GM10266 (cell line): ENCODE data around the gene ESYT2.
A peak's percentile ranks its signal among the peaks of the same experiment; 100 is the strongest.

Source experiments
- DNase-seq: peaks from one replicate; pipeline ENCODE4 v3.0.0; 2012; ENCODE audit errors: extremely low spot score
- TF ChIP-seq, protein P1 (sequence below): IDR thresholded peaks from 2 replicates; pipeline ENCODE4 v1.5.1; 2012; ENCODE audit warnings: mild to moderate bottlenecking, low read depth; ENCODE audit not compliant: control insufficient read depth, insufficient read depth; ENCODE audit errors: missing control alignments

Gene ESYT2

DNA sequence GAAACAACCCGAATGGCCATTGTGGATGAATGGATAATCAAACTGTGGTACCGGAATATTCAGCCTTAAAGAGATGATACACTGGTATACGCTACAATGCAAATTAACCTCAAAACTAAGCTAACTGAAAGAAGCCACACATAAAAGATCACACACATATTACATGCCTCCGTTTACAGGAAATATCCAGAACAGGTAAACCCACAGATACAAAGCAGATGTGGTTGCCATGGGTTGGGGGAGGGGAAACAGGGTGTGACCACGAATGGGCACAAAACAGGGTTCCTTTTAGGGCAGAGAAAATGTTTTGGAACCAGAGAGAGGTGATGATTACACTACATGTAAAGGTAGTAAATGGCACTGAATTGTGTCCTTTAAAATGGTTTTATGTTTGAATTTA lies 16.6 kb downstream of the ESYT2 start:
- no peak for DNase-seq
- TF ChIP-seq, protein P1, sequence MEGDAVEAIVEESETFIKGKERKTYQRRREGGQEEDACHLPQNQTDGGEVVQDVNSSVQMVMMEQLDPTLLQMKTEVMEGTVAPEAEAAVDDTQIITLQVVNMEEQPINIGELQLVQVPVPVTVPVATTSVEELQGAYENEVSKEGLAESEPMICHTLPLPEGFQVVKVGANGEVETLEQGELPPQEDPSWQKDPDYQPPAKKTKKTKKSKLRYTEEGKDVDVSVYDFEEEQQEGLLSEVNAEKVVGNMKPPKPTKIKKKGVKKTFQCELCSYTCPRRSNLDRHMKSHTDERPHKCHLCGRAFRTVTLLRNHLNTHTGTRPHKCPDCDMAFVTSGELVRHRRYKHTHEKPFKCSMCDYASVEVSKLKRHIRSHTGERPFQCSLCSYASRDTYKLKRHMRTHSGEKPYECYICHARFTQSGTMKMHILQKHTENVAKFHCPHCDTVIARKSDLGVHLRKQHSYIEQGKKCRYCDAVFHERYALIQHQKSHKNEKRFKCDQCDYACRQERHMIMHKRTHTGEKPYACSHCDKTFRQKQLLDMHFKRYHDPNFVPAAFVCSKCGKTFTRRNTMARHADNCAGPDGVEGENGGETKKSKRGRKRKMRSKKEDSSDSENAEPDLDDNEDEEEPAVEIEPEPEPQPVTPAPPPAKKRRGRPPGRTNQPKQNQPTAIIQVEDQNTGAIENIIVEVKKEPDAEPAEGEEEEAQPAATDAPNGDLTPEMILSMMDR: no peak

DNA sequence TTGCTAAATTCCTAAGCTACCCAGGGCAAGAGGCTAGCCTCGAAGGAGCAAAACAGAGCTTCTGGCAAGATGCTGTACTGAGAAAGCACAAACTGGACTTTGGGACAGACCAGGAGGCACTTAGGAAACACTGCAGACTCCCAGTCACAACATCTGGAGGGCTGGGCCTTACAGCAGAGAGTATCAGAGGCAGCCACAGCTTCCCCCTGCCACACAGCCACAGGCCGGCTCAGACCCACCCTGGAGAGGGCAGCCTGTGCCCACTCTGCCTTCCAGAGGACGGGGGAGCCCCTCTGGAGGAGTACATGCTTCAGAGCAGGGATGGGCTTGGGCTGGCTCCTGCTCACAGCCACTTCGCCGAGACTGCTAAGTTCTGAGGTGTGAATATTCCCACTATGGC lies 17.4 kb downstream of the ESYT2 start:
- DNase-seq: no peak
- TF ChIP-seq, protein P1: no peak

DNA sequence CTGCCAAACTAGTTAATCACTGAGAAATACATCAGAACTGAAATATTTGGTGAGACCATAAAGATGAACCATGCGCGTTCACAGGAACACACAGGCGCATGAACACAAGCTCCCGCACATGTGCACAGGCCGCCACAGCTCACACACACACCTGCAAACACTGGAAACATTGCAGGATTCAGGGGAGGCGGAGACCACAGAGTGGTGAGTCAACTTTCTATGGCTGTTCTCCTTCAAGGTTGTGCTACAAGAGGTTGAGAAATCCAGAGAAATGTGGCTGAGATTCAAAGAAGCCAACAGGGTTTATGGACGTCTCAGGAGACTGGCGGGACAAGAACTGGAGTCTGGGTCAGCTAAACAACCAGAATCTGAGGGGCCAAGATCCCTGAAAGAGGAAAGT lies 17.8 kb downstream of the ESYT2 start:
- no peak for DNase-seq
- TF ChIP-seq, protein P1: no peak

DNA sequence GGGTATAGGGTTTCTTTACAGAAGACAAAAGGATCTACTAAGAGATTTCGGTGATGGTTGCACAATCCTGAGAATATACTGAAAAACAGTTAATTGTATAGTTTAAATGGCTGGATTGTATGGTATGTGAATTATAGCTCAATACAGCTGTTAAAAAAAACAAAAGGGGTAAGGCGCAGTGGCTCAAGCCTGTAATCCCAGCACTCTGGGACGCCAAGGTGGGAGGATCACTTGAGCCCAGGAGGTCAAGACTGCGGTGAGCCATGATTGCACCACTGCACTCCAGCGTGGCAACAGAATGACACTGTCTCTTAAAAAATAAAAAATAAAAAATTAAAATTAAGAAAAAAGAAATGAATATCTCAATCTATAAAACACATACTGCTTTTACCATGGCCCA lies 18.5 kb downstream of the ESYT2 start:
- TF ChIP-seq, protein P1: no peak
- DNase-seq: no peak

DNA sequence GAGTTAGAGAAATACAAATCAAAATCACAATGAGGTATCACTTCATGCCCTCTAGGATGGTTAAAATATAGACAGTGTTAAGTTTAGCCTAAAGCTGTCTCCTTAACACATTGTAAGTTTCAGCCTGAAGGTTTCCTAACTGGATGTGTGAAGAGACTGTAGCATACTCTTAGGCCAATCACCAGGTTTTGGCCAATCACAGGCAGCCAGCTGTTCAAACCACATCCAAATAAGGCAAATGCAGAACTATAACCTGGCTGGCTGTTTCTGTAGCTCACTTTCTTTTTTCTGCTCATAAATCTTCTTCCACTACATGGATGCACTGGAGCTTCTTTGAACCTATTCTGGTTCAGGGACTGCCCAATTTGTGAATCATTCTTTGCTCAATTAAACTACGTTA lies 19.7 kb downstream of the ESYT2 start:
- TF ChIP-seq, protein P1: no peak
- peak; percentile 65 for DNase-seq

DNA sequence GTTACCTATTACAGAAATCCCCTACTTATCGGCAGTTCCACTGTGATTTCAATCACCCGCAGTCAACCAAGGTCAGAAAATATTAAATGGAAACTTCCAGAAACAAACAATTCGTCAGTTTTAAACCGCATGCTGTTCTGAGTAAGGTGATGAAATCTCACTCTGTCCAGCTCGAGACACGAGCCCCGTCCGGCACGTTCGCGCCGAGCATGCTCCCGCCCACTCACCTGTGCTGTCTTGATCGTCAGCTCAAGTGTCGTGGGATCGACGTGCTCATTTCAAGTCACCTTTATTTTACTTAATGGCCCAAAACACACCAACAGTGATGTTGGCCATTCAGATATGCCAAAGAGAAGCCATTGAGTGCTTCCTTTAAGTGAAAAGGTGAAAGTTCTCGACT lies 21.2 kb downstream of the ESYT2 start:
- no peak for DNase-seq
- TF ChIP-seq, protein P1: no peak

DNA sequence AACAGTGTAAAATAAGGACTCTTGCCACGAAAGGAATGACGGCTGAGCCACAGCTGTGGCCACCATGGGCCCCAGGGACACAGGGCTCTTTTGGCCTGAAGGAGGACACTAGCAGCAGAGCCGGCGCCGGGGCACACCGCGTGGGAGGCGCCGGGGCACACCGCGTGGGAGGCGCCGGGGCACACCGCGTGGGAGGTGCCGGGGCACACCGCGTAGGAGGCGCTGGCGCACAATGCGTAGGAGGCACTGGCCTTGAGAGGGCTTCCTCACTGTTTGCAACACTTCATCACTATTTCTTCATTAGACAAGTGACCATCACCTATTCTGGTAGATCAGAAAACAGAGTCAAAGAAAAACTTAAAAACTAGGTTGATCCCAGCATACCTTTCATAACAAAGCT lies 23.4 kb downstream of the ESYT2 start:
- TF ChIP-seq, protein P1: no peak
- no peak for DNase-seq
